IPS DF 19.7 (cell line): ENCODE data around the gene DTX3.
"Not testable (repeated sequence)": the region's sequence is repeated elsewhere in the genome, so short reads cannot be mapped to it uniquely, and the experiment has no call there.

Source experiments
- DNase-seq: peaks from one replicate; pipeline ENCODE4 v3.0.0-alpha.2; 2013; ENCODE audit warnings: low read depth, low spot score

Gene DTX3

DNA sequence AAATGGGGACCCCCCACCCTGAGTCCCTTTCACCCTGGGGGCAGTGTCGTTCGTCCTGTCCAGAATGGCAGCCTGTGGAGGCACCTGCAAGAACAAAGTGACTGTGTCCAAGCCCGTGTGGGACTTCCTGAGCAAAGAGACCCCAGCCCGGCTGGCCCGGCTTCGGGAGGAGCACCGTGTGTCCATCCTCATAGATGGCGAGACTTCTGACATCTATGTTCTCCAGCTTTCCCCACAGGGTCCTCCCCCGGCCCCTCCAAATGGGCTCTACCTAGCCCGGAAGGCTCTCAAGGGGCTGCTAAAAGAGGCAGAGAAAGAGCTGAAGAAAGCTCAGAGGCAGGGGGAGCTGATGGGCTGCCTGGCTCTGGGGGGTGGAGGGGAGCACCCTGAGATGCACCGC is 2.2 kb downstream of the DTX3 start:
- DNase-seq = no peak

DNA sequence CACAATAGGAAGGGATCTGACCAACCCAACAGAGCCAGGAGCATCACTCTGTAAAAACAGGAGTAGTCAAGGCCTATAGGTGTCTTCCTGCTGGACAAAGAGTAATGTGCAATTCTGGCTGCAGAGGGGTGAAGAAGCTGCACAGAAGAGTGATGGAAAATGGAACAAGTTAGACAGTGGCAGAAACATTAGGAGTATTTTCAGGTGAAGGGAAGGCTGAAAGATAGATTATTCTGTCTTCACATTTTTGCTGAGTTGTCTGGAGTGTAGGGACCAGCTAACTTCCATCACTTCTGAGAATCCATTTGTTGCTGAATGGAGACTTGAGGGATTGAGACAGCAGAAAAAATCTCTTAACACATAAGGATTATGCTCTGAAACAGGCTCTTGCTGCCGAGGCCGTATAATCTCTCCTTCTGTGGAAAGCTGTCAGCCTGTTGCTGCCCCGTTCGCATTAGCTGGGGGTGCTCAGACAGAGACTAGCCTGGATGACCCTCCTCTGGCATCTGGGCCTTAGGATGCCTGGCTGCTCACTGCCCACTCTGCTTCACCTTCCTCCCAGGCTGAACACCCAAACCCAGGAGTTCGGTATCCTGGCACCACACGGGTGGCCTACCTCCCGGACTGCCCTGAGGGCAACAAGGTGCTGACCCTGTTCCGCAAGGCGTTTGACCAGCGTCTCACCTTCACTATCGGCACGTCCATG is 3.5 kb downstream of the DTX3 start:
- no peak for DNase-seq

DNA sequence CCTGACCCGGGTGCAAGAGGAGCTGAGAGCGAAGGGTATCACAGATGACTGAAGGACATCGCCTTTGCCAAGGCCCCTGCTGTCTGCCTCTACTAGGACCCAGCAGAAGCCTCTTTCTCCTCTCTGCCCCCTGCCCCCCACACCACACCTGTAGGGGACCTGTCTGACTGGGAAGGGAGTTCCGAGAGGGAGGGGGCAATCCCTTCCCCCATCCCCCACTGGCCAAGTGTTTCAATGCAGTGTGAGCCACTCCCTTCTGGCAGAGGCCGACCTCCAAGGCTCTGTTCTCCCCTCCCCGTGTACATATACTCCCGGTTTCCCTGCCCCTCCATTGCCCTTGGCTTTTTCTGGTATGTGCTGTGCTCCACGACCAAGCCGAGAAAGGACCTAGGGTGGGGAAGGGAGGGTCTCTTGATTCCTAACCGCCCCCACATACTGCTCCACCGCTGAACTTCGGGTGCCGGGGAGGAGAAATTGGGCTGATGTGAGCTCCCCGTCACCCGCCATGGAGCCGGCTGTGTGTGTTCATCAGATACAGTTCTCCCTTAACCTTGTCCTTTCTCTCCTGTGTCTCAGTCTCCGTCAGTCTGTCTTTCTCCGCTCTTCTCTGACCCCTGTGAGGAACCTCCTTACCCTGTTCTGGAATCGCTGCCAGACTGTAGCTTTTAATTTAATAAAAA is 4.6 kb downstream of the DTX3 start:
- no peak for DNase-seq

DNA sequence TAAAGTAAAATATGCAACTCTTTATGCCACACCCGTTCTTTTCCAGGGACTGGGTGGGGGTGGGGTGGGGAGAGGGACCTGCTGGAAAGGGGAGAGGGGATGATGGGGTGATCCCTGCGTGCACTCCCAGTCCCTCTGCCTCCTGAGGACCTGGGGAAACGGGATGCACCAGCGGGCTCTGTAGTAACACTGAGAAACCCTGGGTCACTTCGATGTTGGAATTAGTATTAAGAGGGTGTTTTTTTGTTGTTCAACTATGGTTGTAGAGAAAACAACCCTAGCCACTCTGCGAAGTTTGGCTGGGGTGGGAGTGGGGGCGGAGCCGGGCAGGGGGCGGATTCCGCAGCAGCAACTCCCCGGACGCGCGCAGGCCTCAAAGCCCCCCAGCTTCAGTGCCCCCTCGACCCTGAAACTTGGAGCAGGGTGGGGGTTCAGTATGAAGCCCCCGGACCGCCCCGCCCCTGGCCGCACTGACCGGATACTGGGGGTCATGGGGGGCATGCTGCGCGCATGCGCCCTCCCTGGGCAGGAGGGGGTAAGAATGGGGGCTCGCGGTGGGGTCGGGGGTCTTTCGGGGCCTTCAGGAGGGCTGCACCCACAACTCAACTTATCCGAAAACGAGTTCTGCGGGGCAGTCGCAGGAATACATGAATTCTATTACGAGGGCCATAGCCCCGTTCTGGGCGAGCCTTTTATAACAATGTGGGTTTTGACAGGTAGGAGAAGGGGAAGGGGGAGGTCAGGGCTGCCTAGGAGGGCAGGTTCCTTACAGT is 5.3 kb downstream of the DTX3 start:
- DNase-seq = no peak

DNA sequence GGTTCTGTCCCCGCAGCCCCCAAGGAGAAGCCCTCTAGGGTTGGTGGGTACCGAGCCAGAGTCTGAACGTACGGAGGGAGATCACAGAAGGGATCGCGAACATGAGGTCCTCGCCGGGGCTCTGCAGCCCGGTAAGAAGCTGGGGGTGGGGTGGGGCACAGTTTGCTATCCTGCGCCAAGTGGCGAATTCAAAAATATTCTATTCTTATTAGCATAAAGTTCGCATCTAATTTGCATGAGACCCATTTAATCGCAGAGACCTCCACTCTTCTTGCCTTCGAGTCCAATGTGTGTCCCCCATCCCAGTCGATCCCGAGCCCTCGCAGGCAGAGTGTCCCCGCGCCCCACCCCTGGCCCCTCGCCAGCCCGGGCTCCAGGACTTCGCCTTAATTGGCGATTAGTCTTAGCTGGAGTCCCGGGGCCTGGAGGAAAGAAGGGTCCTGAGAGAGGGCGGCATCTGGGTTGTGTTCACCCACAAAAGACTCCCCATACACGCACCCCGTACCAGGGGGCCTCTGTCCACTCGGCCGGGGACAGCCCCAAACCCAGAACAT is 6.0 kb downstream of the DTX3 start:
- no peak for DNase-seq

DNA sequence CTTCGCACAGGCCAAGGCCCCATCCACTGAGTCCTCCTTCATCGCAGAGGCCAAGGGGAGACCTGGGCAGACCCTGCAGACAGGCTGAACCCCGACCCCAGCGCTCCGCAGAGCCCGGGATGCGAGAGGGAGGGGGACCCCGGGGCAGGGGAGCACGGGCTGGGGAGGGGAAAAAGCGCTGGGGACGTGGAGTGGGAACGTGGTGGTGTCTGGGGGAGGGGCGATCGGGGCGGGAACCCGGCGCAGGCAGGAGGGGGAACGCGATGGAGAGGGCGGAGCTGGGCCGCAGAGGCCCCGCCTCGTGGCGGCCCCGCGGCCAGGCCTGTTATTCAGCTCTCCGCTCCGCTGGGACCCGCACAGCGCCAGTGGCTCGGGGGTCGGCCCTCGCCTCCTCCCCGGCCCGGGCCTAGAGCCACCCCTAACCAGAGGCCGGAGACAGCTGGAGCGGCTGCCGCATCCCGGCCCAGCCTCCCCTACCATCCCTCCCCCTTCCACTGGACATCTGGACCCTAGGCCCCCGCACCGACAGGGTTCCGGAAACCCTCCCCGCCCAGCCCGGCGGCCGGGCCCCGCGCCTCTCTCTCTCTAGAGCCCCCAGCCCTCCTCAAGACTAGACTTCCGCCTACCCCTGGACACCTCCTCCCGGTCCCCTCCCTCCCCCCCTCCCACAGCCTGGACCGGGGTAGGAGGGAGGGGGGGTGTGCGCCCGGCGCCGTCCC is 6.6 kb downstream of the DTX3 start, which contains the start of gene ARHGEF25:
Gene ARHGEF25 (plus strand): TSS at position 328 of the 719 bp plus-strand sequence. CDS start 460 bp downstream, outside the sequence.
- DNase-seq = no peak

DNA sequence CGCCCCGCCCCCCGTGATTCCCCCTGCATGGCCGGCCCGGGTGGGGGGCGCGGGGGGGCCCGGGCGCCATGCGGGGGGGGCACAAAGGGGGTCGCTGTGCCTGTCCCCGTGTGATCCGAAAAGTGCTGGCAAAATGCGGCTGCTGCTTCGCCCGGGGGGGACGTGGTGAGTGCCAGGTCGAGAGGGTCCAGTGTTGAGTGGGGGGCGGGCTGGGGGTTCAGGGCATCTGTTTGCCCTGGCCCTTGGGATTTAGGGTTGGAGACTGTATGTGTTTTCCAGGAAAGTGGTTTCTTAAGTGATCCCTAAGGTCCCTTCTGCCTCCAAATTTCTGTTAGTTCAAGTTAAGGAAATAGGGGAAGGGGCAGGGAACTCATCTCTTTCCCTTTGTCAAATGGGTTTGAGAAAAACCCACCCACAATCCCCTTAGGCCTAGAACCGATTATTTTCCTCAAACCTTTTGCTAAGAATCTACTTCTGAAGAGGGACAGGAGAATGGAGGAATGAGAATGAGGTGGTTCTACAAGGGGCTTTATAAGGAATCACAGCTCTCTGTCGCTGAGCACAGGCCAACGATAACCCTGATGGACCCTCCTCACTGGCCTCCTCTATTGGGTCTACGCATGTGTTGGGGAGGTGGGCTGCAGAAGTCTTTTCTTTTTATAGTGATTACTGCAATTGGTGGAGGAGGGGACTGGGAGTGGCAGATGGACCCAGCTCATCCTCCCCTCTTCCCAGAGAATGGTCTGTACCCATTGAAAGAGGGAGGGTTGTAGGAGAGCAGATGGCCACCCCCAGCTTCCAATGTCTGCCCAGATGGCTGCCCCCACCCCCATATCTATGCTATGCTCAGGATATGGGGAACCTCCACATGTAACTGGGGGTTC is 7.4 kb downstream of the DTX3 start:
- DNase-seq = no peak

DNA sequence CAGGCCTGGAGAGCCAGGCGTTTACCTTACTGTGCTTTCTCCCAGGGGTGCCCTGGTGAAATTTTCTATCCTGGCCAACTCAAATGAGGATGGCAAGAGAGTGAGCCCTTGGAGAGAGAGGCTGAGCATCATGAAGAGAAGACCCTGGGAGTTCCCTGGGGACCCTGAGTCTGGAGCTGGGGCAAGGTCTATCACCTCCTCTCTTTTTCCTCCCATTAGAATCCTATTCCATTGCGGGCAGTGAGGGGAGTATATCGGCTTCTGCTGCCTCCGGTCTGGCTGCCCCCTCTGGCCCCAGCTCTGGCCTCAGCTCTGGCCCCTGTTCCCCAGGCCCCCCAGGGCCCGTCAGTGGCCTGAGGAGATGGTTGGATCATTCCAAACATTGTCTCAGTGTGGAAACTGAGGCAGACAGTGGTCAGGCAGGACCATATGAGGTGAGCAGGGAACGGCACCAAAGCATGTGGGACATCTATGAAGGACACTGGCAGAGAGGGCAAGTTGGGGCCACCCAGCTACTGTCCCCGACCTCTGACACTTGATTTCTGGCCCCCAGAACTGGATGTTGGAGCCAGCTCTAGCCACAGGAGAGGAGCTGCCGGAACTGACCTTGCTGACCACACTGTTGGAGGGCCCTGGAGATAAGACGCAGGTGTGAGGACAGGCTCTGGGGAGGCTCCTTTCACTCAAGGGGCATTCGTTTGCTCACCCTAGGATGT is 8.2 kb downstream of the DTX3 start:
- no peak for DNase-seq

DNA sequence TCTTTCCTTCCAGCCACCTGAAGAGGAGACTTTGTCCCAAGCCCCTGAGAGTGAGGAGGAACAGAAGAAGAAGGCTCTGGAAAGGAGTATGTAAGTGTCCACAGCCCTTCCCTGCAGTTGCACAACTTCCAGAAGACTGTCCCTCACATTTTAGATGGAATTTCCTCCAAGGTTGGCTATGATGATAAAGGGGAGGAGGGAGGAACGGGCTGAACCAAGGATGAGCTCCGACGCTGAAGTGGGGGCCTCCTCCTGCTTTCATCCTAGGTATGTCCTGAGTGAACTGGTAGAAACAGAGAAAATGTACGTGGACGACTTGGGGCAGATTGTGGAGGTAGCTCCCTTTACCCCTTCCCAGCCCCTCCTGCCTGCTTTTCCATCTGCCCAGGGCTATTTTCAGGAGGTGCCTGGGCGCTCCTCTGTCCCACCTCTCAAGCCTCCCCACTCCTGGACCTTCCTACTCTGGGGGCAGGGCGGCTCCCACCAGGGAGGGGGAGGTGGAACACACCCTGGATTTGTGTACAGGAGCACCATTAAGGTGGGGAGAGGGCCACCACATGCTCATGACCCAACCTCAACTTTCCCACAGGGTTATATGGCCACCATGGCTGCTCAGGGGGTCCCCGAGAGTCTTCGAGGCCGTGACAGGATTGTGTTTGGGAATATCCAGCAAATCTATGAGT is 8.9 kb downstream of the DTX3 start:
- DNase-seq = no peak

DNA sequence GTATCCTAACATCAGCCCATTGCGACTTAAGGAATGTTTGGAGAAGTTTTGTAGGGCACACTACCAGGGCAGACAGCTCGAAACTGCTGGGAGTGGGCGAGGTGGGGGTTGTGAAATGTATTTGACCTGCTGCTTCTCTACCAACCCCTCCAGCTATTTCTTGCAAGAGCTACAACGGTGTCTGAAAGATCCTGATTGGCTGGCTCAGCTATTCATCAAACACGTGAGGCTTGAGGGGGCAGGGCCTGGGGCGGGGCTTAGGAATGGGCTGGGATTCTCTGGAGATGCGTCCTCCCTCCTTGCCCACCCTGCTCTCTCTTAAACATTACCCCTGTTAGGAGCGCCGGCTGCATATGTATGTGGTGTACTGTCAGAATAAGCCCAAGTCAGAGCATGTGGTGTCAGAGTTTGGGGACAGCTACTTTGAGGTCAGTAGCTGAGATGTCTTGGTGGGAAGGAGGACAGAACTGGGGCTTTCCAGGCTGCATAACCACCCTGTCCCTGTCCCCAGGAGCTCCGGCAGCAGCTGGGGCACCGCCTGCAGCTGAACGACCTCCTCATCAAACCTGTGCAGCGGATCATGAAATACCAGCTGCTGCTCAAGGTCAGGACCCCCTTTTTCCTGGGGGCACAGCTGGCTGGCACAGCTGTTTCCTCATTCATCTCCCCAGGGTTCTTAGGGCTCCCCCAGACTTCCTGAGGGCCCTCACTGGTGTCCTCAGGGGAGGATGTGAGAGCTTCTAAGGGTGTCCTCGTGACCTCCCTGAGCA is 9.7 kb downstream of the DTX3 start:
- DNase-seq = no peak

DNA sequence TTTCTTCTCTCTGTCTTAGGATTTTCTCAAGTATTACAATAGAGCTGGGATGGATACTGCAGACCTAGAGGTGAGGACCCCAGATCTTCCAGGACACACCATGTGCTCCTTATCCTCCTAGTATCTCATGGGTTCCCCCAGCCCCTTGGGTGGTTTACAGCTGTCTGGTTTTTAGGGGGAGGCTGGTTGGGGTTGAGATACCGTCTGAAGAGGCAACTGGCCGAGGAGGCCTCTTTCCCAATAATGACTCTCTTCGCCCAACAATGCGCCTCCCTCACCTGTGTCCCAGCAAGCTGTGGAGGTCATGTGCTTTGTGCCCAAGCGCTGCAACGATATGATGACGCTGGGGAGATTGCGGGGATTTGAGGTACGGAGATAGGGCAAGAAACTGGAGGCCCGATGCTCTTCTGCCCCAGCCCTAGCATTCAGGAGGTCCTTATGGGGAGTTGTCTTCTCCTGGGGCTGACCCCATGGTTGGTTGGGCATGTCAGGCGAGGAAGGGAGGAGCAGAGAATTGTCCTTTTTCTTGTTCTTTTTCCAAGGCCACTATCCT is 10.4 kb downstream of the DTX3 start:
- no peak for DNase-seq

DNA sequence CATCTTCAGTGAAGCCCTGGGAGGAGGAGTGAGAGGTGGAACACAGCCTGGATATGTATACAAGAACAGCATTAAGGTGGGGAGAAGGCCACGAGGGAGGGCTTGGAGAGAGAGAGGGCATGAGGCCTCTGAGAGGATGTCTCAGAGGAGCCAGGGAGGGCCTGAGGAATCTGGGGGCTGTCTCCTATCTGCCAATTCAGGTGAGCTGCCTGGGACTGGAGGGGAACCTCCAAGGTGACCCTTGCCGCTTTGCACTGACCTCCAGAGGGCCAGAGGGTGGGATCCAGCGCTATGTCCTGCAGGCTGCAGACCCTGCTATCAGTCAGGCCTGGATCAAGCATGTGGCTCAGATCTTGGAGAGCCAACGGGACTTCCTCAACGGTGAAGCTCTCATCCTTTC is 11.0 kb downstream of the DTX3 start:
- no peak for DNase-seq

DNA sequence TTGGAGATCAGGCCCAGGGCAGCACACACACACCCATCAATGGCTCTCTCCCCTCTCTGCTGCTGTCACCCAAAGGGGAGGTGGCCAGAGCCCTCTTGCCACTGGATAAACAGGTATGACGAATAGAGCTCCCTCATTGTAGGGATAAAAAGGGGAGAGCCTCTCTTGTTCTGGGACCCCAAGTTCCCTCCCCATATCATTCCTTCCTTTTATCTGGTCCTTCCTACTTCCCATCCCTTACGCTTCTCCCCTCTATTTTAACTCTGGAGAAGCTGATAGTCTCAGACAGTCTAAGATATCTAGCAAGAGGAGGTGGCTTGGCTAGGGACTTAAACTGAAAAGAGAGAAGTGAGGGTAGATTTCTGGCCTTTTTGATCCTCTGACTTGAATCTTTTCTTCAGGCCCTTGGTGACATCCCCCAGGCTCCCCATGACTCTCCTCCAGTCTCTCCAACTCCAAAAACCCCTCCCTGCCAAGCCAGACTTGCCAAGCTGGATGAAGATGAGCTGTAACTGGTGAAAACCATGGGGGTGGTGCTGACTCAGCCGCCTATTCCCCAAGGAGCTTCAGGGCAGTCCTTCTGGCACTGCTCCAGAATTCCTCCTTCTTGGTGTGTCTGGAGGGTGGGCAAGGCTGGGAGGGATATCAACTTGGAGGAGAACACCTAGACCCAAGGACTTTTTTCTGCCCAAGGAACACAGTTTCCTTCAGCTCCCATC is 11.9 kb downstream of the DTX3 start:
- no peak for DNase-seq

DNA sequence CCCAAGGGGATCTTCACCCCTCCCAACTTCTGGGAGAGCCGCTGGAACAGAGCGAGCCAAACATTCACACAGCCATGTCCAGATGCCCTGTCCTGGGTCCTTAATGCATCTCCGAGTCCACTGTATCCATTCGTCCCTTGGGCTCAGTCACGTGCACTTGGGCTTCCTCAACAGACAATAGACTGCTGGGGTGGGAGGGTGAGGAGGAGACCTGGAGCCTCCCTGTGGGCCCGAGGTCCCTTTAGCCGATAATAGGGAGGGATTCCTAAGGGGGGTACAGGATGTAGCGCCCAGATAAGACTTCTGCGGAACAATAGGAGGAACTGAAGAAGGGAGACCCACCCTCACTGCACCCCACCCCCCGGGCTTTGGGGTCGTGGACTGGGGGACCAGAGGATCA is 13.3 kb downstream of the DTX3 start:
- DNase-seq = no peak

DNA sequence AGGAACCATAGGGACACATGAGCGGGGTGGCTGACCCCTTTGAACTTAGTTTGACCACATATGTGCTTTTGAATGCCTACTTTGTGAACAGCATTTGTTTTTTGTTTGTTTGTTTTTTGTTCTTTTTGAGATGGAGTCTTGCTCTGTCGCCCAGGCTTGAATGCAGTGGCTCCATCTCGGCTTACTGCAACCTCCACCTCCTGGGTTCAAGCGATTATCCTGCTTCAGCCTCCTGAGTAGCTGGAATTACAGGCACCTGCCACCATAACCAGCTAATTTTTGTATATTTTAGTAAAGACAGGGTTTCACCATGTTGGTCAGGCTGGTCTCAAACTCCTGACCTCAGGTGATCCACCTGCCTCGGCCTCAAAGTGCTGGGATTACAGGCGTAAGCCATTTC is 13.8 kb downstream of the DTX3 start:
- not testable (repeated sequence) for DNase-seq

DNA sequence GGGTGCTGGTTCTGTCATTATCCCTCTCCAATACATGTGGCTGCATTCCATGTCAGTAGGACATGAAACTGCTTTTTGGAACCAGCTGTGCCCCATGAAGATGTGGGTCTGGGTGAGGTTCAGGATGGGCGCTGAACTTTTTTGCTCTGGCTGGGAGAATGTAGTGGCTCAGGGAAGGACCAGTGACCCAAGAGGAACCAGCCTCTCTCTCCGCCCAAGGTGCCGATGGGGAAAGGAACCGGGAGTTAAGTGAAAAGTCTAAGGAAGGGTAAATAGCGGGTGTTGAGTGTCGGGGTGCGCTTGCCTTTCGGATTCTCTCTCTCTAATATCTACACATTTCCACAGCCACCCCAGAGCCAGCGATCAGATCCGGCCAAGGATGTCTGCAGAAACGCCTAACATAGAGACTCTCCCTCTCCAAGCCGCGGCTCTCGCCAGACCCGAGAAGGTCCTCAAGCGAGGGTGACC is 14.4 kb downstream of the DTX3 start:
- DNase-seq = no peak

DNA sequence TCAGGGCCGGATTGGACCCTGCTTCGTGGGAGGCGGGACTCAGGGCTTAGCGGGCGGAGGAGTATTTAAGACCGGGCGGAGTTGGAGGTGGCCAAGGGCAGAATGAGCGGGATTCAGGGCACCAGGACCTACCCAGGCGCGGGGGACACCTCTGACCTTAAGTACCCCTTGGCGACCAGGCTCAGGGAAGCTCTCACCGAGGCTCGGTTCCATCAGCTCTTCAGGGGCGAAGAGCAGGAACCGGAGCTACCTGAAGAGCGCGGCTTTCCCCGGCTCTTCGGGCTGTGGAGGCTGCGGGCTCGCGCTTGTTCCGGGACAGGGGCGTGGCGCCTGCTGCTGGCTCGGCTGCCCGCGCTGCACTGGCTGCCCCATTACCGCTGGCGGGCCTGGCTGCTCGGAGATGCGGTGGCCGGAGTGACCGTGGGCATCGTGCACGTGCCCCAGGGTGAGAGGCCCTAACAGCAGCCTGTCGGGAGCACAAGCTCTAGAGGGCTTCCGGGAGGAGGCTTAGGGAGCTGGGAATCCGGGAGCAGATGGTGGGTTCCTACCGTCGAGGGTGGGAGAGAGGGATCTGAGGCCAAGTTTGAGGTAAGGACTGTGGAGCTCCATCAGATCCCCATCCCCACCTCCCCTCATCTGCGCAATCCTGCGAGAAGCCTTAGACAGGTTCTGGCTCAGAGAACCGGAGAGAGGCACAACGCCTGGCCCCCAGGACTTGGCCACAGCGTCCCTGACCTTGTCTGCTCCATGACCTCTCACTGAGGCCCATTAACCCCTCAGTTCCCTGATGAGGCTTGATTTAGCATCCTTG is 15.0 kb downstream of the DTX3 start:
- no peak for DNase-seq
